Subcutaneous abdominal adipose tissue (tissue), 5 donors: ENCODE measurements around the gene SULT1A3.
"Not testable (repeated sequence)": the region's sequence is repeated elsewhere in the genome, so short reads cannot be mapped to it uniquely, and the experiment has no call there.

Source experiments
- H3K27ac ChIP-seq: one replicate; pipeline ENCODE4 v1.7.0; 2013; ENCODE audit warnings: low read depth, mild to moderate bottlenecking, inconsistent platforms, low read length, moderate library complexity
- H3K27me3 ChIP-seq, 5 donors: one replicate each; pipeline ENCODE4 v1.7.0; 2013; ENCODE audit warnings: low read length in 5 of 5, inconsistent platforms in 1 of 5; ENCODE audit not compliant: control insufficient read depth in 5 of 5, insufficient read depth in 4 of 5
- H3K36me3 ChIP-seq, 5 donors: one replicate each; pipeline ENCODE4 v1.7.0; 2013; ENCODE audit warnings: low read length in 5 of 5; ENCODE audit not compliant: control insufficient read depth in 5 of 5, insufficient read depth in 5 of 5
- H3K4me1 ChIP-seq, 5 donors: one replicate each; pipeline ENCODE4 v1.7.0; 2013; ENCODE audit warnings: low read length in 5 of 5, mild to moderate bottlenecking in 3 of 5, moderate library complexity in 1 of 5; ENCODE audit not compliant: control insufficient read depth in 5 of 5, insufficient read depth in 5 of 5
- H3K4me3 ChIP-seq, 5 donors: one replicate each; pipeline ENCODE4 v1.7.0; 2013; ENCODE audit warnings: low read length in 5 of 5, low read depth in 1 of 5
- H3K9ac ChIP-seq, 5 donors: one replicate each; pipeline ENCODE4 v1.7.0; 2013; ENCODE audit warnings: low read length in 5 of 5, mild to moderate bottlenecking in 4 of 5, moderate library complexity in 3 of 5
- H3K9me3 ChIP-seq, 5 donors: one replicate each; pipeline ENCODE4 v1.7.0; 2013; ENCODE audit warnings: low read length in 5 of 5; ENCODE audit not compliant: control insufficient read depth in 5 of 5
- donor health status: healthy.
- donor health status: healthy.
- donor health status: healthy.
- donor health status: healthy.
- donor health status: healthy.

SULT1A3 gene

DNA sequence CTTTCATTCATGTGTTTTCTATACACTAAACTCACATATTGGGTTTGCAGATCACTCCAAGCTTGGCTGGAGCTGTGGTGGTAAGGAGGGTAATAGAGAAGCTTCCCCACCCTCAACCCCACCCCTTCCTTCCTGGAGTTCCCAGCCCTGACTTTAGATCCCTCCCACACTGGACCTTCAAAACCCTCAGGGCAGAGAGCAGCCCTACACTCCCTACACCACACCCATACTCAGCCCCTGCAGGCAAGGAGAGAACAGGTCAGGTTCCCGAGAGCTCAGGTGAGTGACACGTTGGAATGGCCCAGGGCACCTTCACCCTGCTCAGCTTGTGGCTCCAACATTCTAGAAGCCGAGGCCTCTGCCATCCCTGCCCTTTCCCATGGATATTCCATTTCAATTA is at the start of gene SULT1A3:
SULT1A3 (plus strand) TSS at position 207 of the 400 bp plus-strand sequence. CDS start 1,474 bp downstream, outside the sequence.
- H3K4me1 ChIP-seq, H3K9me3 ChIP-seq, H3K36me3 ChIP-seq, H3K9ac ChIP-seq, H3K27me3 ChIP-seq, H3K27ac ChIP-seq, H3K4me3 ChIP-seq: not testable (repeated sequence)

DNA sequence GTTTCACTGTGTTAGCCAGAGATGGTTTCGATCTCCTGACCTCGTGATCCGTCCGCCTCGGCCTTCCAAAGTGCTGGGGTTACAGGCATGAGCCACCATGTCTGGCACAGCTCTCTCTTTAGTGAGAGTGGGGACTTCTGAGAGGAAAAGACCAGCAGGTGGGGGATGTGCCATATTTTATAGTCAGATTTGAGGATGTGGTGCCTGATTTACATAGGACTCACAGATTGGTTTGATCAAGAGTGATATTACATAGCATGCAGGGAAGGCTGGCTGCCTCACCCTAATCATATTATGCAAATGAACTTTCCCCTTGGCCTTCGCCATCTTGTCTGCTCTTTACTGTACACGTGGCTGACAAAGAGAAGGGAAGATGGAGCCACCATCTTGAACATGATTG is 48.0 kb upstream of the SULT1A3 start:
- H3K4me3 ChIP-seq, result no peak overlapping the region
- H3K9me3 ChIP-seq, result peaks cover 0 to 11% (median 3%) of the 10 kb centered on the region in 5 donors

DNA sequence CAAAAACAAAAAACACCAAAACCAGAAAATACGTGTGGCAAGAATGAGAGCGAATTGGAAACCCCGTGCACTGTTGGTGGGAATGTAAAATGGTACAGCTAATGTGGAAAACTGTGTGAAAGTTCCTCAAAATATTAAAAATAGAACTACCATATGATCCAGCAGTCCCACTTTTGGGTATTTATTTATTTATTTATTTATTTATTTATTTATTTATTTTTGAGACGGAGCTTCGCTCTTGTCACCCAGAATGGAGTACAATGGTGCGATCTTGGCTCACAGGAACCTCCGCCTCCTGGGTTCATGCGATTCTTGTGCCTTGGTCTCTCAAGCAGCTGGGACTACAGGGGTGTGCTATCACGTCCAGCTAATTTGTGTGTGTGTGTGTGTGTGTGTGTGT is 46.5 kb upstream of the SULT1A3 start:
- H3K9ac ChIP-seq, result no peak overlapping the region
- peaks cover 0 to 11% (median 3%) of the 10 kb centered on the region in 5 donors for H3K9me3 ChIP-seq
- no peaks in the 10 kb centered on the region for H3K36me3 ChIP-seq
- H3K4me3 ChIP-seq, result no peak overlapping the region
- H3K27me3 ChIP-seq, result no peaks in the 10 kb centered on the region
- no peak overlapping the region for H3K27ac ChIP-seq
- H3K4me1 ChIP-seq, result peaks cover 0 to 3% (median 0%) of the 10 kb centered on the region in 5 donors

More for the DNA sequence above, 48.0 kb upstream of the SULT1A3 start:
- Histone ChIP-seq H3K9ac (no peak overlapping the region), H3K27ac (no peak overlapping the region), H3K27me3 (no peaks in the 10 kb centered on the region), H3K36me3 (no peaks in the 10 kb centered on the region), H3K4me1 (peaks cover 0 to 3% (median 0%) of the 10 kb centered on the region in 5 donors)

DNA sequence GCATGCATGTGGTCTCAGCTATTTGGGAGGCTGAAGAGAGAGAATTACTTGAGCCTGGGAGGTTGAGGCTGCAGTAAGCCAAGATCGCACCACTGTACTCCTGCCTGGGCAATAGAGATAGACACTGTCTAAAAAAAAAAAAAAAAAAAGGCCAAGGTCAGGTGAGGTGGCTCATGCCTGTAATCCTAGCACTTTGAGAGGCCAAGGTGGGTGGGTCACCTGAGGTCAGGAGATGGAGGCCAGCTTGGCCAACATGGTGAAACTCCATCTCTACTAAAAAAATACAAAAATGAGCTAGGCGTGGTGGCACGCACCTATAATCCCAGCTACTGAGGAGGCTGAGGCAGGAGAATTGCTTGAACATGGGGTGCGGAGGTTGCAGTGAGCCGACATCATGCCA is 43.9 kb upstream of the SULT1A3 start:
- Histone ChIP-seq H3K4me3 (no peak overlapping the region), H3K36me3 (no peaks in the 10 kb centered on the region)

DNA sequence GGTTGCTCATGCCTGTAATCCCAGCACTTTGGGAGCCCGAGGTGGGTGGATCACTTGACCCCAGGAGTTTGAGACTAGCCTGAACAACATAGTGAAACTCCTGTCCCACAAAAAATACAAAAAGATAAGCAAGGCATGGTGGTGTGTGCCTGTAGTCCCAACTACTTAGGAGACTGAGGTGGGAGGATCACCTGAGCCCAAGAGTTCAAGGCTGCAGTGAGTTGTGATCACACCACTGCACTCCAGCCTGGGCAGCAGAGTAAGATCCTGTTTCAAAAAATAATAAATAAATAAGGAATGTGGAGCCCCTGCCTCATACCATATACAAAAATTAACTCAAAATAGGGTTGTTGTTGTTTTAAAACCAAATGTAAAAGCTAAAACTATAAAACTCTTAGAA is 41.8 kb upstream of the SULT1A3 start:
- H3K4me3 ChIP-seq, result no peak overlapping the region
- no peaks in the 10 kb centered on the region for H3K36me3 ChIP-seq
- H3K9ac ChIP-seq, result no peak overlapping the region
- H3K27ac ChIP-seq, result no peak overlapping the region
- H3K27me3 ChIP-seq, result no peaks in the 10 kb centered on the region
- no peaks in the 10 kb centered on the region for H3K9me3 ChIP-seq
- H3K4me1 ChIP-seq, result peaks cover 0 to 5% (median 0%) of the 10 kb centered on the region in 5 donors

More for the DNA sequence above, 43.9 kb upstream of the SULT1A3 start:
- no peak overlapping the region for H3K27ac ChIP-seq
- no peak overlapping the region for H3K9ac ChIP-seq
- no peaks in the 10 kb centered on the region for H3K9me3 ChIP-seq
- H3K4me1 ChIP-seq, result peaks cover 0 to 5% (median 0%) of the 10 kb centered on the region in 5 donors
- H3K27me3 ChIP-seq, result no peaks in the 10 kb centered on the region

DNA sequence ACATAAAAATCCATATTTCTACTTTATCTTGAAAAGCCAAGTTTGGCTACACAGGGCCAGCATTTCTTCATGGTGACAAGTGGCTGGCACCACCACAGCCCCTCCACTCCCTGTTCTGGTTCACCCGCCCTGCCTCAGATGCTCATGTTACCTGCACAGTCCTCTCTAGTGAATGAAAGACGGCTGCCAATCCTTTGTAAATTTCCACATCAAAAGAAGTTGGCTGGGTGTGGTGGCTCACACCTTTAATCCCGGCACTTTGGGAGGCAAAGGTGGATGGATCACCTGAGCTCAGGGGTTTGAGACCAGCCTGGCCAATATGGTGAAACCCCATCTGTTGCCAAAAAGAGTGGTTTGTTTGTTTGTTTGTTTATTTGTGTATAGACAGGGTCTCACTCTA is 35.5 kb upstream of the SULT1A3 start:
- no peak overlapping the region for H3K27ac ChIP-seq
- H3K4me1 ChIP-seq, result peaks cover 0 to 7% (median 4%) of the 10 kb centered on the region in 5 donors
- no peaks in the 10 kb centered on the region for H3K27me3 ChIP-seq
- H3K9ac ChIP-seq, result no peak overlapping the region
- no peaks in the 10 kb centered on the region for H3K36me3 ChIP-seq
- no peaks in the 10 kb centered on the region for H3K9me3 ChIP-seq
- no peak overlapping the region for H3K4me3 ChIP-seq

DNA sequence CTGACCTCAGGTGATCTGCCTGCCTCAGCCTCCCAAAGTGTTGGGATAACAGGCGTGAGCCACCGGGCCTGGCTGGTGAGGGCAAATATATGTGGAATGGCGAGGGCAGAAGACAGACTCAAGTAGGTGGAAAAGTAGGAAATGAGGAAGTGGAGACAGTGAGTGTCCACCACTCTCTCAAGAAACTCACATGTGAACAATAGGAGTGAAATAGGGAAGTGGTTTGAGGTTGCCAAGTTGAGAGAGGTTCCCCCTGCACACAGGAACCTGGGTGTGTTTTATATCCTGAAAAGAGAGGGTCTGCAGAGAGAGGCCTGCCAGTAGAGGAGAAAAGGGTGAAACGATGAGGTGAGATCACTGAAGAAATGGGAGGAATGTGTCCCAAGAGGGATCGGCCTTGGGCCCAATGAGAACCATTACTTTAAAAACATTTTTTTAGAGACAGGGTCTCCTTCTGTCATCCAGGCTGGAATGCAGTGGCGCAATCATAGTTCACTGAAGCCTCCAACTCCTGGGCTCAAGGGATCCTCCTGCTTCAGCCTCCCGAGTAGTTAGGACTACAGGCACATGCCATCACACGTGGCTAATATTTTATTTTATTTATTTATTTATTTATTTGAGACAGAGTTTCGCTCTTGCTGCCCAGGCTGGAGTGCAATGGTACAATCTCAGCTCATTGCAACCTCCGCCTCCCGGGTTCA is 32.7 kb upstream of the SULT1A3 start:
- Histone ChIP-seq H3K4me3 (no peak overlapping the region), H3K36me3 (no peaks in the 10 kb centered on the region), H3K9me3 (no peaks in the 10 kb centered on the region), H3K9ac (no peak overlapping the region), H3K27me3 (no peaks in the 10 kb centered on the region), H3K4me1 (peaks cover 0 to 6% (median 0%) of the 10 kb centered on the region in 5 donors), H3K27ac (no peak overlapping the region)

DNA sequence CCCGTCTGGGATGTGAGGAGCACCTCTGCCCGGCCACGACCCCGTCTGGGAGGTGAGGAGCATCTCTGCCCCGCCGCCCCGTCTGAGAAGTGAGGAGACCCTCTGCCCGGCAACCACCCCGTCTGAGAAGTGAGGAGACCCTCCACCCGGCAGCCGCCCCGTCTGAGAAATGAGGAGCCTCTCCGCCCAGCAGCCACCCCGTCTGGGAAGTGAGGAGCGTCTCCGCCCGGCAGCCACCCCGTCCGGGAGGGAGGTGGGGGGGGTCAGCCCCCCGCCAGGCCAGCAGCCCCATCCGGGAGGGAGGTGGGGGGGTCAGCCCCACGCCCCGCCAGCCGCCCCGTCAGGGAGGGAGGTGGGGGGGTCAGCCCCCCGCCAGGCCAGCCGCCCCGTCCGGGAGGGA is 30.3 kb upstream of the SULT1A3 start:
- not testable (repeated sequence) for H3K9ac ChIP-seq, H3K9me3 ChIP-seq, H3K27ac ChIP-seq, H3K4me3 ChIP-seq, H3K27me3 ChIP-seq, H3K4me1 ChIP-seq, H3K36me3 ChIP-seq

DNA sequence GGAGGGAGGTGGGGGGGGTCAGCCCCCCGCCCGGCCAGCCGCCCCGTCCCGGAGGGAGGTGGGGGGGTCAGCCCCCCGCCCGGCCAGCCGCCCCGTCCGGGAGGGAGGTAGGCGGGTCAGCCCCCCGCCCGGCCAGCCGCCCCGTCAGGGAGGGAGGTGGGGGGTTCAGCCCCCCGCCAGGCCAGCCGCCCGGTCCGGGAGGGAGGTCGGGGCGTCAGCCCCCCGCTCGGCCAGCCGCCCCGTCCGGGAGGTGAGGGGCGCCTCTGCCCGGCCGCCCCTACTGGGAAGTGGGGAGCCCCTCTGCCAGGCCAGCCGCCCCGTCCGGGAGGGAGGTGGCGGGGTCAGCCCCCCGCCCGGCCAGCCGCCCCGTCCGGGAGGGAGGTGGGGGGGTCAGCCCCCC is 29.6 kb upstream of the SULT1A3 start:
- H3K27ac ChIP-seq, H3K27me3 ChIP-seq, H3K4me3 ChIP-seq, H3K4me1 ChIP-seq, H3K9me3 ChIP-seq, H3K36me3 ChIP-seq, H3K9ac ChIP-seq: not testable (repeated sequence)

DNA sequence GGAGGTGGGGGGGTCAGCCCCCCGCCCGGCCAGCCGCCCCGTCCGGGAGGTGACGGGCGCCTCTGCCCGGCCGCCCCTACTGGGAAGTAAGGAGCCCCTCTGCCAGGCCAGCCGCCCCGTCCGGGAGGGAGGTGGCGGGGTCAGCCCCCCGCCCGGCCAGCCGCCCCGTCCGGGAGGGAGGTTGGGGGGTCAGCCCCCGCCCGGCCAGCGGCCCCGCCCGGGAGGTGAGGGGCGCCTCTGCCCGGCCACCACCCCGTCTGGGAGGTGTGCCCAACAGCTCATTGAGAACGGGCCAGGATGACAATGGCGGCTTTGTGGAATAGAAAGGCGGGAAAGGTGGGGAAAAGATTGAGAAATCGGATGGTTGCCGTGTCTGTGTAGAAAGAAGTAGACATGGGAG is 28.9 kb upstream of the SULT1A3 start:
- H3K9ac ChIP-seq, H3K27ac ChIP-seq, H3K4me3 ChIP-seq, H3K36me3 ChIP-seq, H3K9me3 ChIP-seq, H3K27me3 ChIP-seq, H3K4me1 ChIP-seq: not testable (repeated sequence)
